HEK293T (cell line): ENCODE results near the gene PCDH11Y.
"Not testable (repeated sequence)": the region's sequence is repeated elsewhere in the genome, so short reads cannot be mapped to it uniquely, and the experiment has no call there.

Source experiments
- BHLHE40 ChIP-seq: fragments of 450-650 bp; IDR thresholded peaks from 2 replicates; pipeline ENCODE4 v1.6.1; 2016; ENCODE audit warnings: mild to moderate bottlenecking, moderate library complexity, borderline replicate concordance
- CTBP1 ChIP-seq: fragments of 450-650 bp; IDR thresholded peaks from 2 replicates; pipeline ENCODE4 v1.6.1; 2016; ENCODE audit warnings: borderline replicate concordance
- ELF4 ChIP-seq: fragments of 450-650 bp; IDR thresholded peaks from 2 replicates; pipeline ENCODE4 v1.6.1; 2017; ENCODE audit warnings: antibody characterized with exemption
- SP1 ChIP-seq: fragments of 450-650 bp; IDR thresholded peaks from 2 replicates; pipeline ENCODE4 v1.6.1; 2017
- TARDBP ChIP-seq: fragments of 450-650 bp; IDR thresholded peaks from 2 replicates; pipeline ENCODE4 v1.6.1; 2016

- not testable (repeated sequence) for TF ChIP-seq SP1, TARDBP, BHLHE40, CTBP1, ELF4
These were observed 543.6 kb downstream of the PCDH11Y start for GRCh38 chrY:5543705-5544104.
